ENCODE results near the gene ONECUT1.

DNA sequence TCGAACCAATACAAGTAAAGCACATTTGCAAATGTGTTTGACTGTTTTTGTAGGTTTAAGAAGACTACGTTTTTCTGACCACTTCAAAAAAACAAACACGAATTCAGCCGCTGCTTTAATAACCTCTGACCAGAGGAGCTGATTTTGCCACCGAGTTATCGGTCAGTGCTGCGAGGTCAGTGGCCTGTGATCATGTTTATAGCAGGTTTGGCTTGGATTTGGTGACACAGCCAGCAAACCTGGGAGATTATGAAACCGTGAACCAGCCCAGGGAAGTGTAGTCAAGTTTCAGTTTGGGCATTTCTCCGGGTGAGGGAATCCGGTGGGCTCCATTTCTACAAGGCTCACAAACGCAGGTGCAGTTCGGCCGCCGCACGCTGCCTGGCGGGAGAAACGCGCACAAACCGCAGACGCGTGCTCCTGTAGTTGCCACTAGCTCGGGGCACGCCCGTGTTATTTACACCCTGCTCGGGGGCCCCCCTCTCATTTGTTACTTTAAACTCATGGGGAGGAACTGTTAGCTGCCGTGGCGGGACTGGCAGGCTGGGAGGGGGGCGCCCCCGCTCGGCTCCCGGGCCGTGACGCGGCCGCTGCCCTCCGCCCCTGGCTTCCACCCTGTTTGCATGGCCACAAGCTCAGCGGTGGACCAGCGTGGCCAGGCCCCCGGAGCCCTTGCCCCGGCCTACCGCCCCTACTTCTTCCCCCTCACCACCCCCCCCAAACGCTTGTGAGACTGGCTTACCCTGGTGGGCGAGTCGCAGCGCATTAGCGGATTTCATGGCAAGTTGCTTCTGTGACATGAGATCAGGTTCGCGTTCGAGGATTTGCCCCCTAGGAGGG is 13.6 kb upstream of the ONECUT1 start:
- TF ChIP-seq, protein P1, sequence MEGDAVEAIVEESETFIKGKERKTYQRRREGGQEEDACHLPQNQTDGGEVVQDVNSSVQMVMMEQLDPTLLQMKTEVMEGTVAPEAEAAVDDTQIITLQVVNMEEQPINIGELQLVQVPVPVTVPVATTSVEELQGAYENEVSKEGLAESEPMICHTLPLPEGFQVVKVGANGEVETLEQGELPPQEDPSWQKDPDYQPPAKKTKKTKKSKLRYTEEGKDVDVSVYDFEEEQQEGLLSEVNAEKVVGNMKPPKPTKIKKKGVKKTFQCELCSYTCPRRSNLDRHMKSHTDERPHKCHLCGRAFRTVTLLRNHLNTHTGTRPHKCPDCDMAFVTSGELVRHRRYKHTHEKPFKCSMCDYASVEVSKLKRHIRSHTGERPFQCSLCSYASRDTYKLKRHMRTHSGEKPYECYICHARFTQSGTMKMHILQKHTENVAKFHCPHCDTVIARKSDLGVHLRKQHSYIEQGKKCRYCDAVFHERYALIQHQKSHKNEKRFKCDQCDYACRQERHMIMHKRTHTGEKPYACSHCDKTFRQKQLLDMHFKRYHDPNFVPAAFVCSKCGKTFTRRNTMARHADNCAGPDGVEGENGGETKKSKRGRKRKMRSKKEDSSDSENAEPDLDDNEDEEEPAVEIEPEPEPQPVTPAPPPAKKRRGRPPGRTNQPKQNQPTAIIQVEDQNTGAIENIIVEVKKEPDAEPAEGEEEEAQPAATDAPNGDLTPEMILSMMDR (IDR thresholded peaks at IDR 0.05) = no peak
- no peak for TF ChIP-seq POLR2A (IDR thresholded peaks at IDR 0.05)
